AG04450 (cell line): ENCODE data around the gene INPP5D. TPM values are rescaled to one million over a fixed set of nuclear protein-coding genes. Genes with fewer than 3 reads are reported as not detected.
"Not testable (repeated sequence)": the region's sequence is repeated elsewhere in the genome, so short reads cannot be mapped to it uniquely, and the experiment has no call there.

Experiments
- CTCF ChIA-PET: fragments of 300-600, 350-600 bp; formaldehyde crosslinking; extraction: SDS; loops from one replicate; lab custom pipeline; 2022; ENCODE audit warnings: antibody characterized with exemption, inconsistent platforms; lab: Charles Lee
- POLR2A ChIA-PET: fragments of 350-600 bp; formaldehyde crosslinking; extraction: SDS; loops from one replicate; lab custom pipeline; 2021; ENCODE audit warnings: antibody characterized with exemption, inconsistent platforms; lab: Yijun Ruan, JAX
- DNase-seq: peaks from one replicate; pipeline ENCODE4 v3.0.0-alpha.2; 2011; ENCODE audit warnings: low read depth, low spot score
- H3K27ac ChIP-seq: one replicate; pipeline ENCODE4 v1.5.1; 2012; ENCODE audit warnings: low read depth, low read length, control low read depth
- H3K27me3 ChIP-seq: one replicate; pipeline ENCODE4 v1.6.0; 2012; ENCODE audit warnings: low read length; ENCODE audit not compliant: control insufficient read depth, insufficient read depth
- H3K4me3 ChIP-seq: 2 replicates; pipeline ENCODE4 v1.5.1; 2011; ENCODE audit warnings: mild to moderate bottlenecking, low read depth, low read length, control low read depth
- H3K9me3 ChIP-seq: 2 replicates; pipeline ENCODE4 v1.5.1; 2012; ENCODE audit warnings: low read length; ENCODE audit not compliant: control insufficient read depth, insufficient read depth
- CTCF ChIP-seq: IDR thresholded peaks from 2 replicates; pipeline ENCODE4 v1.5.1; 2011; ENCODE audit warnings: low read depth, low read length, control low read depth, inconsistent platforms
- polyA plus RNA-seq: library from polyadenylated mRNA; depleted of rRNA; stranded (reverse); fragments of >200 nt; gene quantifications from 2 replicates; pipeline ENCODE4 v1.2.3, GENCODE V29; 2011

The INPP5D gene
- polyA plus RNA-seq, 1 experiment: 0.43 TPM

GRCh38 chr2:233198026-233198425 is 137.9 kb downstream of the INPP5D start:
- Histone ChIP-seq H3K27me3 (peaks cover 27% of the 10 kb centered on the region), H3K27ac (no peak overlapping the region), H3K9me3 (peaks cover 6% of the 10 kb centered on the region), H3K4me3 (no peak overlapping the region)
- CTCF ChIA-PET: no interaction called here
- DNase-seq: no peak
- POLR2A ChIA-PET: no interaction called here
- TF ChIP-seq CTCF: no peak

GRCh38 chr2:233199870-233200269 is 139.7 kb downstream of the INPP5D start:
- Histone ChIP-seq H3K4me3 (no peak overlapping the region), H3K27me3 (peaks cover 29% of the 10 kb centered on the region), H3K9me3 (peaks cover 24% of the 10 kb centered on the region), H3K27ac (no peak overlapping the region)
- no peak for DNase-seq
- POLR2A ChIA-PET: no interaction called here
- TF ChIP-seq CTCF: no peak
- CTCF ChIA-PET: no interaction called here

- H3K9me3 ChIP-seq: peaks cover 24% of the 10 kb centered on the region
- peaks cover 29% of the 10 kb centered on the region for H3K27me3 ChIP-seq
- POLR2A ChIA-PET, H3K4me3 ChIP-seq, CTCF ChIA-PET, DNase-seq, H3K27ac ChIP-seq: not testable (repeated sequence)
Observed at GRCh38 chr2:233200790-233201189, 140.6 kb downstream of the INPP5D start.

GRCh38 chr2:233201258-233202013 is 141.3 kb downstream of the INPP5D start:
- no peak for TF ChIP-seq CTCF
- CTCF ChIA-PET: interaction anchor here (0.6 kb wide), 1 partner anchor 587 kb away, joined by 4 read pairs; no protein-coding TSS in a partner anchor
- POLR2A ChIA-PET: no interaction called here

GRCh38 chr2:233202531-233202944 is 142.4 kb downstream of the INPP5D start:
- CTCF ChIA-PET: no interaction called here

More at GRCh38 chr2:233201258-233202013, 141.3 kb downstream of the INPP5D start:
- Histone ChIP-seq H3K9me3 (peaks cover 24% of the 10 kb centered on the region), H3K4me3 (no peak overlapping the region), H3K27ac (no peak overlapping the region), H3K27me3 (peaks cover 30% of the 10 kb centered on the region)
- no peak for DNase-seq

More at GRCh38 chr2:233202531-233202944, 142.4 kb downstream of the INPP5D start:
- no peak for TF ChIP-seq CTCF
- H3K27ac ChIP-seq: no peak overlapping the region
- H3K9me3 ChIP-seq: peaks cover 24% of the 10 kb centered on the region
- H3K27me3 ChIP-seq: peaks cover 26% of the 10 kb centered on the region
- POLR2A ChIA-PET: no interaction called here
- no peak for DNase-seq
- no peak overlapping the region for H3K4me3 ChIP-seq
